H54 (cell line): ENCODE data around the gene EEPD1.
"Not testable (repeated sequence)": the region's sequence is repeated elsewhere in the genome, so short reads cannot be mapped to it uniquely, and the experiment has no call there.

ENCODE experiments used
- DNase-seq: peaks from one replicate; pipeline ENCODE4 v3.0.0; 2011; ENCODE audit warnings: low spot score, mixed read lengths; ENCODE audit not compliant: insufficient read length
- FAIRE-seq: peaks from 3 replicates; lab custom pipeline; 2011; peaks lifted over from hg19 to GRCh38; lab: Jason Lieb, UNC
- POLR2A ChIP-seq: IDR thresholded peaks from 2 replicates; pipeline ENCODE4 v1.6.1; 2011; ENCODE audit warnings: low read depth, mild to moderate bottlenecking, low read length

The EEPD1 gene

GRCh38 chr7:36137258-36137657 is 15.8 kb upstream of the EEPD1 start:
- FAIRE-seq (no peak), DNase-seq (no peak)
- TF ChIP-seq POLR2A, result no peak

DNA sequence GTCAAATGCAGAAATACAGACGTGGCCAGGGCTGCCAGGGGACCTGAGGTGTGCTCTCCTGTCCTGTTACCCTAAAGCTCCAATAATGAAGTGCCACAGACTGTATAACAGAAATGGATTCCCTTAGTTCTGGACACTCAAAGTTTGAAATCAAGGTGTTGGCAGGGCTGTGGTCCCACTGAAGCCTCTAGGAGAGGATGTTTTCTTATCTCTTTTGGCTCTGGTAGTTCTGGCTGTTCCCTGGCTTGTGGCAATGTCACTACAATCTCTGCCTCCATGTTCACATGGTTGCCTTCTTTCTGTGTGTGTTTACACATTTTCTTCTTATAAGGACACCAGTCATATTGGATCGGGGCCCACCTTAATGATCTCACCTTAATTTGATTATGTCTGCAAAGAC is 15.3 kb upstream of the EEPD1 start:
- FAIRE-seq (no peak), DNase-seq (no peak)
- no peak for TF ChIP-seq POLR2A

DNA sequence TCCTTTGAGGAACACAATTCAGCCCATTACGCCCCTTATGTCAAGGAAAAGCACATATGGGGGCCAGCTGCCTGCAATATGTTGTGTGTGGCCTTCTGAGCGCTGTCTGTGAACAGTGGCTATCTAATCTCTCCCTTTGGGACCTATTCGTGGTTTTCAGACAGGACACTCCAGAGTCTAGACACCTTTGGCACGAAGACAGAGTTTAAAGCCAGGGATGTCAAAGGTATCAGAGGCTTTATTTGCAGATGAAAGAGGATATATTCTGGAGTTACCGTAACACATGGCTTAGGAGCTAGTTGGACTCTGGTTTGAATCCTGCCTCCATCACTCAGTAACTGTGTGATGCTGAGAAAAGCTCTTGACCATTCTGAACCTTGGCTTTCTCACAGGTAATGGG is 14.8 kb upstream of the EEPD1 start:
- no peak for FAIRE-seq

DNA sequence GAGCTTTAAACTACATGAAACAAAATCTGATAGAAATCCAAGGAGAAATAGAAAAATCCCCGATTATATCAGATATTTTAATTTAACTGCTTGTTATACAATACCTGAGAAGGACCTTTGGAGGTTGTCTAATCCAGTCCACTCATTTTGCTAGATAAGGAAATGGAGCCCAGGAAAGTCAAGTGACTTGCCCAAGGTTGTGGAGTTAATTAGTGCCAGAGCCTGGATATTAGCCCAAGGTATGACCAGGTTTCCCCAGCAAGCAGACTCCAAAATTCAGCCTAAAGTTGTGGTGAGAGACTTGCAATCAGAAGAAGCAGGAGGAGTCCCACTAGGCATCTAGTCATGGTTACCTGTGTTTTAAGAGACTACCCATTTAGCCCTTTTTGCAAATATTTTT is 11.7 kb upstream of the EEPD1 start:
- no peak for TF ChIP-seq POLR2A
- no peak for DNase-seq
- FAIRE-seq, result no peak

More for the DNA sequence above, 14.8 kb upstream of the EEPD1 start:
- no peak for DNase-seq
- no peak for TF ChIP-seq POLR2A

DNA sequence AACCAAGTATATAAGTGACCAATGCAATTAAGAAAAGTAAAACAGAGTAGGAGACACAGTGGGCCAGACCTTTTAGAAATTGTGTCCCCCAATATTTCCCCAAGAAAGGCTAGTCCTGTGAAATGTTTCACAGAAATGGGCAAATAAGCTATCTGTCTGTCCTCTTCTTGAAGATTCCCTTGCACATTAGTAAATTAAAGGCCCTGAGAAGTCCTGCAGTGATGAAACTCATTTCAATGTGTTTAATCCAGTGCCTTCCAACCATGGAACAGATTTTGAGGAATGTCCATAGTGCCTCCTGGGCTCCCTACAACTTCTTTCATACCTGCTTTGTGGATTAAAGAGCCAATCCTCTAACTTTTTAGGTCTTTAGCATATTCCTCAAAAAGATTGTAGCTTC is 11.2 kb upstream of the EEPD1 start:
- no peak for DNase-seq
- no peak for FAIRE-seq
- no peak for TF ChIP-seq POLR2A

DNA sequence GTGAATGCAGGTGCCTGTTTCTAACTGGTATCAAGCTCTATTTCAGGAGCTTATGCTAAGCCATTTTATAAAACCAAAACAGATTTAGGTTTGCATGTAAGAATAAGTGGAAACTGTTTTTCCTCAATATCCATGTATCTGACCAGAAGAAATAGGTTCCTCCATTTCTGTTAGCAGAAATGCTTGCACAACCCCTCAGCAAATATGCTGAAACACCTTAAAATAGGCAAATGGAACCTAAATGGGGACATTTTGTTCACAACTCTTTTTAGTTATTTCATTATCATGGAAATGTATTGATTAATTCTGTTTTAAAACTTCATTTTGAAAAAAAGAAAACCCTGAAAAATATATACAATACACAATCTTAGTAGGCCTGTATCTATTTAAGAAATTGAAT is 8.9 kb upstream of the EEPD1 start:
- no peak for DNase-seq
- no peak for TF ChIP-seq POLR2A
- no peak for FAIRE-seq

GRCh38 chr7:36145686-36146085 is 7.4 kb upstream of the EEPD1 start:
- TF ChIP-seq POLR2A, result no peak
- FAIRE-seq, result no peak

GRCh38 chr7:36147361-36147760 is 5.7 kb upstream of the EEPD1 start:
- no peak for TF ChIP-seq POLR2A
- no peak for DNase-seq
- no peak for FAIRE-seq

More at GRCh38 chr7:36145686-36146085, 7.4 kb upstream of the EEPD1 start:
- no peak for DNase-seq

DNA sequence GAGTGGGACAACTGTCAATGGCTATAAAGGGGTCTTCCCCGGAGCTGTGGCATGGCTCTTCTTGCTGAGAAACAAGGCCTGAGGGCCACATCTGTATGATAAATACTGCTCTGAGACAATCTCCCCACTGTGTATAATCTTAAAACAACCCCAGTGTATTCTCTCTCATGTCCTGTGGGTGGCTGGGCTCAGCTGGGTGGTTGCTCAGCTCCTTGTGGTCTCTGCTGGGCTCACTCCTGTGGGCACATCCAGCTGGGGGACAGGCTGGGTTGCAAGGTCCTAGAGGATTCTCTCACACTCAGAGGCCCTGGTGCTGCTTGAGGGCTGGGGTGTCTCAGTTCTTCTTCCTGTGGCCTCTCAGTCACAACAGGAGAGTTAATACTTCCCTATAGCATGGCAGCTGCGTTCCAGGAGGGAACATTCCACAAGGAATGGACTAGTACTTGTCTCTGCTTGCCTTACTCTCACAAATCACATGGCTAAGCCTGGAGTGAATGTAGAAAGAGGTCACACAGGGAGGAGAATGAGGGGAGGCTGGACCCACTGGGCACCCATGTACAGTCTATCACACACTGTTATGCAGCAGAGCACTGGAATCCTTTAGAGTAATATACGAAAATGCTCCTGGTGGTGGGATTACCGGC is 4.5 kb upstream of the EEPD1 start:
- DNase-seq (no peak), FAIRE-seq (no peak)
- TF ChIP-seq POLR2A, result no peak

DNA sequence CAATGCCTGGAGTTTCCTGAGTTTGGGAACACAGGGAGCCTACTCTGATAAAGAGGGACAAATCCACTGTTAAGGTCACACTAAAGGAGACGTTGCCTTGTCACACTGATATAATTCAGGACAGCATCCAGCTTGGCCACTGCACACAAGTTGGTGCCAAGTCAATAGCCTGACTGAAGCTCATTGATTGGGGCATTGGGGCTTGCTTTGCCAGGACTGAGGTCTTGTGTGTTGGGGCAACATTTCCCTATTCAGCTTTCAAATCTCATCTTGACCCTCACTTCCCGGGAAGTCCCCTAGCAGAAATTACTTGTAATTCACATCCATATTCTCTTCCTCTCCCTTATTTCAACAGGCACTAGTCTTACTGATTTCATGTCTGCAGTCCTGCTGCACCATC is 3.8 kb upstream of the EEPD1 start:
- not testable (repeated sequence) for DNase-seq, FAIRE-seq

DNA sequence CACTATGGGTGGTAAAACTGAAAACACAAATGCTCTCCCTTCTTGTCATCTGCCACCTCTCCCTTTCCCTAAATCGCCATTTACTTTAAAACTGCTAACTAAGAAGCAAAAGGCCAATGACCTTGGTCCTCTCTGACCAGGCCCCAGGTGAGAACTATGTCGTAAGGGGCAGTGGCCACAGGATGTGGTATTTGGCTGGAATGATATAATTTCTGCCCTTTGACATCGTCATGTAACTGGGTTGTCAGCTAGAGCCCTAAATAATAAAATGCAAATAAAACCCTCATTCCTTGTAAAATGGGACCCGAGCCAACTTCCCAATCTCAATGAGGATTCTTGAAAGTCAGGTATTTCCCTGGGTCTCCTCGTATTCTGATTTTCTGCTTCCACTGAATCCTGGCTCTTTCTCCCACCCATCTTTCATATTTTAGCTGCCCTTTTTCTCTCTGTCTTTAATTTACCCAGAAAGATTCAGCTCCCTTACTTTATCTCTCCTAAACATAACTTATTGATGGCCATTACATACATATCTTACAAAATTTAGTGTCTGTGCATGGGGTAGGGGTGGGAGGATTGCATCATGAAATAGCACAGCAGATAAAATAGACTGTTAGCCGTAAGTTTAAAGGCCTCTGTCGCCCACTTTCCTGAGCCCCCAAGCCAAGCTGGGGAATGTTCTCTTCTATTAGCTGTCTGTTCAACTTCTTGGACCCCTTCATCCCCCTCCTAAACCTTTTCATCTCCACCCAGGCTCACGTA is 3.2 kb upstream of the EEPD1 start:
- FAIRE-seq (no peak), DNase-seq (no peak)
- no peak for TF ChIP-seq POLR2A

GRCh38 chr7:36151921-36152755 is 916 bp upstream of the EEPD1 start:
- peak; percentile 63 for TF ChIP-seq POLR2A
- DNase-seq (no peak), FAIRE-seq (no peak)

DNA sequence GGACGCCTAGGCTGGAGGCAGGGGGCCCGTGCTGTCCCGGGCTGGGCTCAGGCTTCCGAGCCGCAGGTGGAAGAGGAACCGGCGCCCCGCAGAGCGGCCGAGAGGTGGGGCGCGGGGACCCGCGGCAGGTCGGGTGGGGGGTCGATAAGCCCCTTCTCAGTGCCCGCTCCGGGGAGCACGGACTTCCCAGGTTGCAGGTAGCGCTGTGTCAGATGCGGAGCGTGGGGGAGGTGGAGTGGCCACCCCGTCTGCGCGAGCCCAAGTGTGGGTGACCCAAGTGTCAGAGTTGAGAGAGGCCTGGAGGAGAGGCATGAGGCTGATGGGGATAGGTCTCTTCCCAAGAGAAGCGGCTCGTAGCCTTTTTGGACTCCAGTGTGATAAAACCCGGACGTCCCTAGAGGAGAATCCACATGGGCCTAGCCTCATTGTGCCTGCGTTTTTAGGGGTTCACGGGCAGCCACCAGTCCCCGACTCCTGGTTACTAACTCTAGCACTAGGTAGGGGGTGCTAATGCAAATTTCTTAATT is 580 bp downstream of the EEPD1 start:
- TF ChIP-seq POLR2A, result no peak
- no peak for DNase-seq
- no peak for FAIRE-seq
